HepG2 (cell line): ENCODE data around the gene P2RX5.

ENCODE experiments used
- CHD2 ChIP-seq: IDR thresholded peaks from 2 replicates; pipeline ENCODE4 v1.6.1; 2011; ENCODE audit warnings: low read depth, low read length, improper control_type of control experiment
- DPF2 ChIP-seq: sonication (generic); formaldehyde crosslinking; IDR thresholded peaks from 2 replicates; pipeline ENCODE4 v1.4.0; 2020; ENCODE audit warnings: mild to moderate bottlenecking, low read depth, missing genetic modification reagents, borderline replicate concordance
- EZH2 ChIP-seq: conservative IDR thresholded peaks from 2 replicates; pipeline ENCODE4 v1.6.1; 2012; ENCODE audit warnings: mild to moderate bottlenecking, low read depth, low read length, moderate library complexity
- MAFF ChIP-seq: IDR thresholded peaks from 2 replicates; pipeline ENCODE4 v1.6.1; 2011; ENCODE audit warnings: low read depth, low read length, improper control_type of control experiment
- MTF1 ChIP-seq: sonication (generic); formaldehyde crosslinking; IDR thresholded peaks from 2 replicates; pipeline ENCODE4 v1.5.0; 2020; ENCODE audit warnings: missing genetic modification reagents
- MXI1 ChIP-seq: IDR thresholded peaks from 3 replicates; pipeline ENCODE4 v1.6.1; 2012; ENCODE audit warnings: low read depth, low read length, inconsistent platforms, borderline replicate concordance
- ZNF552 ChIP-seq: sonication (generic); formaldehyde crosslinking; IDR thresholded peaks from 2 replicates; pipeline ENCODE4 v1.9.0; 2022; ENCODE audit warnings: missing genetic modification reagents, mild to moderate bottlenecking, borderline replicate concordance
- ZNF766 ChIP-seq: sonication (generic); formaldehyde crosslinking; IDR thresholded peaks from 2 replicates; pipeline ENCODE4 v1.5.0; 2020; ENCODE audit warnings: missing genetic modification reagents, borderline replicate concordance
- ZNF879 ChIP-seq: sonication (generic); formaldehyde crosslinking; IDR thresholded peaks from 2 replicates; pipeline ENCODE4 v1.8.1; 2023; ENCODE audit warnings: missing genetic modification reagents
- TF ChIP-seq, protein P1 (sequence below): IDR thresholded peaks from 2 replicates; pipeline ENCODE4 v1.6.1; 2016
- TF ChIP-seq, protein P2 (sequence below): sonication (generic); formaldehyde crosslinking; conservative IDR thresholded peaks from 2 replicates; pipeline ENCODE4 v1.8.0; 2022; ENCODE audit warnings: mild to moderate bottlenecking, moderate library complexity, missing genetic modification reagents
- TF ChIP-seq, protein P3 (sequence below), 2 experiments: sonication (generic) in 1 of 2; formaldehyde crosslinking in 1 of 2; IDR thresholded peaks; 2 replicates each; pipeline versions ENCODE4 v1.4.0 to v1.6.1; 2018 to 2020; ENCODE audit warnings: missing genetic modification reagents in 2 of 2, borderline replicate concordance in 1 of 2, low read depth in 1 of 2, mild to moderate bottlenecking in 1 of 2, missing biosample characterization in 1 of 2
- TF ChIP-seq, protein P4 (sequence below): sonication (generic); formaldehyde crosslinking; IDR thresholded peaks from 2 replicates; pipeline ENCODE4 v1.5.0; 2020; ENCODE audit warnings: mild to moderate bottlenecking, missing genetic modification reagents, moderate library complexity
- TF ChIP-seq, protein P5 (sequence below): sonication (generic); formaldehyde crosslinking; IDR thresholded peaks from 2 replicates; pipeline ENCODE4; 2020; ENCODE audit warnings: missing genetic modification reagents, mild to moderate bottlenecking, borderline replicate concordance

DNA sequence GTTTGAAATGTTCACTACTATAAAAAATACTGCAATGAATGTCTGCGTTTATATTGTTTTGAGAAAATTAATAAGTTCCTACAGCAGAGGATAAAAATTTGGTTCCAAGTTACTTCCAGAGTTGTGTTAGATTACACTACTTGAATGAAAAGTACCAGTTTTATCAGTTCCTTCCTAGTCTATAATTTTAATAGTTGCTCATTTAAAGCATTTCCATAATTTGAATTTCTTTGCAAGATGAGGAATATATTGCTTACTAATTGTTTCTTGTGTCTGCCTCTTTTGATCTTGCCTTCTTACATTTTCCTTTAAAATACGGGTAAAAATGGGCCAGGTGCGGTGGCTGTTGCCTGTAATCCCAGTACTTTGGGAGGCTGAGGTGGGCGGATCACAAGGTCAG, 23.4 kb downstream of the P2RX5 start:
- TF ChIP-seq ZNF552: no peak
- no peak for TF ChIP-seq MXI1
- TF ChIP-seq, protein P1, sequence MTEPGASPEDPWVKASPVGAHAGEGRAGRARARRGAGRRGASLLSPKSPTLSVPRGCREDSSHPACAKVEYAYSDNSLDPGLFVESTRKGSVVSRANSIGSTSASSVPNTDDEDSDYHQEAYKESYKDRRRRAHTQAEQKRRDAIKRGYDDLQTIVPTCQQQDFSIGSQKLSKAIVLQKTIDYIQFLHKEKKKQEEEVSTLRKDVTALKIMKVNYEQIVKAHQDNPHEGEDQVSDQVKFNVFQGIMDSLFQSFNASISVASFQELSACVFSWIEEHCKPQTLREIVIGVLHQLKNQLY (CRISPR knock-in tag): no peak
- TF ChIP-seq, protein P2, sequence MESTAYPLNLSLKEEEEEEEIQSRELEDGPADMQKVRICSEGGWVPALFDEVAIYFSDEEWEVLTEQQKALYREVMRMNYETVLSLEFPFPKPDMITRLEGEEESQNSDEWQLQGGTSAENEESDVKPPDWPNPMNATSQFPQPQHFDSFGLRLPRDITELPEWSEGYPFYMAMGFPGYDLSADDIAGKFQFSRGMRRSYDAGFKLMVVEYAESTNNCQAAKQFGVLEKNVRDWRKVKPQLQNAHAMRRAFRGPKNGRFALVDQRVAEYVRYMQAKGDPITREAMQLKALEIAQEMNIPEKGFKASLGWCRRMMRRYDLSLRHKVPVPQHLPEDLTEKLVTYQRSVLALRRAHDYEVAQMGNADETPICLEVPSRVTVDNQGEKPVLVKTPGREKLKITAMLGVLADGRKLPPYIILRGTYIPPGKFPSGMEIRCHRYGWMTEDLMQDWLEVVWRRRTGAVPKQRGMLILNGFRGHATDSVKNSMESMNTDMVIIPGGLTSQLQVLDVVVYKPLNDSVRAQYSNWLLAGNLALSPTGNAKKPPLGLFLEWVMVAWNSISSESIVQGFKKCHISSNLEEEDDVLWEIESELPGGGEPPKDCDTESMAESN (CRISPR knock-in tag): no peak
- no peak for TF ChIP-seq EZH2
- no peak for TF ChIP-seq MTF1 (CRISPR knock-in tag)
- TF ChIP-seq CHD2: no peak
- TF ChIP-seq, protein P3, sequence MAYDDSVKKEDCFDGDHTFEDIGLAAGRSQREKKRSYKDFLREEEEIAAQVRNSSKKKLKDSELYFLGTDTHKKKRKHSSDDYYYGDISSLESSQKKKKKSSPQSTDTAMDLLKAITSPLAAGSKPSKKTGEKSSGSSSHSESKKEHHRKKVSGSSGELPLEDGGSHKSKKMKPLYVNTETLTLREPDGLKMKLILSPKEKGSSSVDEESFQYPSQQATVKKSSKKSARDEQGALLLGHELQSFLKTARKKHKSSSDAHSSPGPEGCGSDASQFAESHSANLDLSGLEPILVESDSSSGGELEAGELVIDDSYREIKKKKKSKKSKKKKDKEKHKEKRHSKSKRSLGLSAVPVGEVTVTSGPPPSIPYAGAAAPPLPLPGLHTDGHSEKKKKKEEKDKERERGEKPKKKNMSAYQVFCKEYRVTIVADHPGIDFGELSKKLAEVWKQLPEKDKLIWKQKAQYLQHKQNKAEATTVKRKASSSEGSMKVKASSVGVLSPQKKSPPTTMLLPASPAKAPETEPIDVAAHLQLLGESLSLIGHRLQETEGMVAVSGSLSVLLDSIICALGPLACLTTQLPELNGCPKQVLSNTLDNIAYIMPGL (CRISPR knock-in tag; IDR thresholded peaks at IDR 0.05; ENCODE audit: borderline replicate concordance in 1 of 2, low read depth in 1 of 2): no peak
- no peak for TF ChIP-seq ZNF879 (CRISPR knock-in tag)
- no peak for TF ChIP-seq DPF2
- no peak for TF ChIP-seq MAFF
- TF ChIP-seq ZNF766 (CRISPR knock-in tag): no peak
- TF ChIP-seq, protein P4, sequence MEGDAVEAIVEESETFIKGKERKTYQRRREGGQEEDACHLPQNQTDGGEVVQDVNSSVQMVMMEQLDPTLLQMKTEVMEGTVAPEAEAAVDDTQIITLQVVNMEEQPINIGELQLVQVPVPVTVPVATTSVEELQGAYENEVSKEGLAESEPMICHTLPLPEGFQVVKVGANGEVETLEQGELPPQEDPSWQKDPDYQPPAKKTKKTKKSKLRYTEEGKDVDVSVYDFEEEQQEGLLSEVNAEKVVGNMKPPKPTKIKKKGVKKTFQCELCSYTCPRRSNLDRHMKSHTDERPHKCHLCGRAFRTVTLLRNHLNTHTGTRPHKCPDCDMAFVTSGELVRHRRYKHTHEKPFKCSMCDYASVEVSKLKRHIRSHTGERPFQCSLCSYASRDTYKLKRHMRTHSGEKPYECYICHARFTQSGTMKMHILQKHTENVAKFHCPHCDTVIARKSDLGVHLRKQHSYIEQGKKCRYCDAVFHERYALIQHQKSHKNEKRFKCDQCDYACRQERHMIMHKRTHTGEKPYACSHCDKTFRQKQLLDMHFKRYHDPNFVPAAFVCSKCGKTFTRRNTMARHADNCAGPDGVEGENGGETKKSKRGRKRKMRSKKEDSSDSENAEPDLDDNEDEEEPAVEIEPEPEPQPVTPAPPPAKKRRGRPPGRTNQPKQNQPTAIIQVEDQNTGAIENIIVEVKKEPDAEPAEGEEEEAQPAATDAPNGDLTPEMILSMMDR (CRISPR knock-in tag): no peak
- TF ChIP-seq, protein P5, sequence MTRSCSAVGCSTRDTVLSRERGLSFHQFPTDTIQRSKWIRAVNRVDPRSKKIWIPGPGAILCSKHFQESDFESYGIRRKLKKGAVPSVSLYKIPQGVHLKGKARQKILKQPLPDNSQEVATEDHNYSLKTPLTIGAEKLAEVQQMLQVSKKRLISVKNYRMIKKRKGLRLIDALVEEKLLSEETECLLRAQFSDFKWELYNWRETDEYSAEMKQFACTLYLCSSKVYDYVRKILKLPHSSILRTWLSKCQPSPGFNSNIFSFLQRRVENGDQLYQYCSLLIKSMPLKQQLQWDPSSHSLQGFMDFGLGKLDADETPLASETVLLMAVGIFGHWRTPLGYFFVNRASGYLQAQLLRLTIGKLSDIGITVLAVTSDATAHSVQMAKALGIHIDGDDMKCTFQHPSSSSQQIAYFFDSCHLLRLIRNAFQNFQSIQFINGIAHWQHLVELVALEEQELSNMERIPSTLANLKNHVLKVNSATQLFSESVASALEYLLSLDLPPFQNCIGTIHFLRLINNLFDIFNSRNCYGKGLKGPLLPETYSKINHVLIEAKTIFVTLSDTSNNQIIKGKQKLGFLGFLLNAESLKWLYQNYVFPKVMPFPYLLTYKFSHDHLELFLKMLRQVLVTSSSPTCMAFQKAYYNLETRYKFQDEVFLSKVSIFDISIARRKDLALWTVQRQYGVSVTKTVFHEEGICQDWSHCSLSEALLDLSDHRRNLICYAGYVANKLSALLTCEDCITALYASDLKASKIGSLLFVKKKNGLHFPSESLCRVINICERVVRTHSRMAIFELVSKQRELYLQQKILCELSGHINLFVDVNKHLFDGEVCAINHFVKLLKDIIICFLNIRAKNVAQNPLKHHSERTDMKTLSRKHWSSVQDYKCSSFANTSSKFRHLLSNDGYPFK: no peak
